Osteoblast (primary cell): ENCODE data around the gene PRKAG2. TPM values are rescaled to one million over a fixed set of nuclear protein-coding genes. Genes with fewer than 3 reads are reported as not detected.
"Not testable (repeated sequence)": the region's sequence is repeated elsewhere in the genome, so short reads cannot be mapped to it uniquely, and the experiment has no call there.

Experiments
- DNase-seq: peaks from one replicate; pipeline ENCODE4 v3.0.0; 2011; ENCODE audit warnings: low spot score, mixed read lengths; ENCODE audit not compliant: insufficient read length; ENCODE audit errors: missing footprints
- H2AFZ ChIP-seq: 2 replicates; pipeline ENCODE4 v1.6.0; 2011; ENCODE audit warnings: mild to moderate bottlenecking, low read length
- H3K27ac ChIP-seq: 2 replicates; pipeline ENCODE4 v1.5.1; 2011; ENCODE audit warnings: mild to moderate bottlenecking, low read depth, low read length, moderate library complexity
- H3K27me3 ChIP-seq: 2 replicates; pipeline ENCODE4 v1.6.0; 2012; ENCODE audit warnings: mild to moderate bottlenecking, control low read depth, inconsistent platforms, low read length, moderate library complexity; ENCODE audit not compliant: insufficient read depth
- H3K36me3 ChIP-seq: 2 replicates; pipeline ENCODE4 v1.5.1; 2011; ENCODE audit warnings: mild to moderate bottlenecking, low read length, control low read depth, moderate library complexity; ENCODE audit not compliant: insufficient read depth
- H3K4me1 ChIP-seq: 2 replicates; pipeline ENCODE4 v1.5.1; 2011; ENCODE audit warnings: mild to moderate bottlenecking, low read length, control low read depth, moderate library complexity; ENCODE audit not compliant: insufficient read depth
- H3K4me2 ChIP-seq: 2 replicates; pipeline ENCODE4 v1.6.0; 2011; ENCODE audit warnings: mild to moderate bottlenecking, low read length; ENCODE audit not compliant: insufficient read depth
- H3K4me3 ChIP-seq: fragments of 200-600 bp; sonication (generic); 3 replicates; pipeline ENCODE4 v1.5.1; 2012; ENCODE audit warnings: mild to moderate bottlenecking, low read length, inconsistent platforms; ENCODE audit not compliant: insufficient read depth
- H3K79me2 ChIP-seq: 2 replicates; pipeline ENCODE4 v1.6.0; 2012; ENCODE audit warnings: mild to moderate bottlenecking, low read length, control low read depth, inconsistent platforms; ENCODE audit not compliant: insufficient read depth
- H3K9me3 ChIP-seq: 2 replicates; pipeline ENCODE4 v1.5.1; 2011; ENCODE audit warnings: low read depth, low read length, control low read depth
- H4K20me1 ChIP-seq: 2 replicates; pipeline ENCODE4 v1.6.0; 2012; ENCODE audit warnings: mild to moderate bottlenecking, low read length, control low read depth; ENCODE audit not compliant: insufficient read depth
- CTCF ChIP-seq: IDR thresholded peaks from 2 replicates; pipeline ENCODE4 v1.5.1; 2011; ENCODE audit warnings: mild to moderate bottlenecking, low read depth, low read length, moderate library complexity; ENCODE audit errors: extremely low read depth
- total RNA-seq: library from RNA; depleted of rRNA; stranded (reverse); fragments of >200 nt; gene quantifications from 2 replicates; pipeline ENCODE4 v1.2.3, GENCODE V29; 2012

The PRKAG2 gene
- total RNA-seq, 1 donor: 20.6 TPM

GRCh38 chr7:151539088-151539671, 337.7 kb downstream of the PRKAG2 start:
- TF ChIP-seq CTCF: no peak
- DNase-seq: no peak
- Histone ChIP-seq H3K27ac (no peak overlapping the region), H3K4me2 (no peak overlapping the region), H3K79me2 (no peaks in the 10 kb centered on the region), H3K27me3 (peaks cover 34% of the 10 kb centered on the region), H2AFZ (no peak overlapping the region), H3K36me3 (no peaks in the 10 kb centered on the region), H3K9me3 (no peaks in the 10 kb centered on the region), H3K4me3 (no peak overlapping the region), H4K20me1 (no peaks in the 10 kb centered on the region), H3K4me1 (no peaks in the 10 kb centered on the region)

DNA sequence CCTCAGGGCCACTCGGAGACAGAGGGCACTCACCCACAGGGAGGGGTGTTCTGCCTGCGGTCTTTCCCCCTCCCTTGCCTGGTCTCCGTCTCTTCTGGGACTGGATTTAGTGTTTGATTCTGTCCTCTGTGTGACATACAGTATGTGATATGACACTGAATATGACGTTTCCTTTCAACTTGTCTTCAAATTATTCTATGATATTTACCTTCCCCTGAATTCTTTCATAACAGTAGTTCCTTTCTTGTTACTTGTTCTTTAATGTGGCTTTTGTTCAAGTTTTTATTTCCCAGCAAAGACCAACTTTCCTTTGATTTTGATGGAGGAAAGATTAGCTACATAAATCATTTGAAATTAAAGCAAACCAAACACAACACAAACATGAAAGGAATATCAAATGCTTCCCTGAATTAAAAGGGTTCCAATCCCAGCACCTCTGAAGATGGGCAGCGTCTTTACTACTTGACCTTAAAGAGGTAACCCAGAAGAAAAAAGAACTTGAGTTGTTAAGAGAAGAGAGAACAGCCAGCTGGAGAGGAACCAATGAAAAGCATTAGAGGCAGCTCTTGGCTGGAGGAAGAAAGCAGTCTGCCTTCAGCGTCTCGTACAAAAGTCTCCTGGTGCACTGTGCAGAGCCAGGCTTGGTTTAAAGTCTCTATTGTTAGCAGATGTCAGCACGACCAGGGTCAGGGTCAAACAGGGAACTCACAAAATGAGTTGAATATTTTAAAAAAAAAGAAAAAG, 338.9 kb downstream of the PRKAG2 start:
- Histone ChIP-seq H3K4me1 (no peaks in the 10 kb centered on the region), H3K36me3 (no peaks in the 10 kb centered on the region), H3K4me3 (no peak overlapping the region), H3K27me3 (peaks cover 32% of the 10 kb centered on the region), H3K27ac (no peak overlapping the region), H3K9me3 (no peaks in the 10 kb centered on the region), H3K4me2 (no peak overlapping the region), H2AFZ (no peak overlapping the region), H4K20me1 (no peaks in the 10 kb centered on the region), H3K79me2 (no peaks in the 10 kb centered on the region)
- TF ChIP-seq CTCF: no peak
- no peak for DNase-seq

GRCh38 chr7:151536178-151536577, 340.7 kb downstream of the PRKAG2 start:
- H2AFZ ChIP-seq, H3K4me1 ChIP-seq, DNase-seq: not testable (repeated sequence)

GRCh38 chr7:151529842-151530241, 347.1 kb downstream of the PRKAG2 start:
- no peak for TF ChIP-seq CTCF
- Histone ChIP-seq H3K4me3 (no peak overlapping the region), H3K36me3 (no peaks in the 10 kb centered on the region), H2AFZ (no peak overlapping the region), H3K4me2 (no peak overlapping the region), H3K9me3 (no peaks in the 10 kb centered on the region), H3K27ac (no peak overlapping the region), H3K79me2 (no peaks in the 10 kb centered on the region), H3K4me1 (no peaks in the 10 kb centered on the region), H4K20me1 (no peaks in the 10 kb centered on the region), H3K27me3 (peaks cover 5% of the 10 kb centered on the region)
- no peak for DNase-seq

More at GRCh38 chr7:151536178-151536577, 340.7 kb downstream of the PRKAG2 start:
- not testable (repeated sequence) for H3K79me2 ChIP-seq, H3K27ac ChIP-seq, H3K9me3 ChIP-seq, H3K36me3 ChIP-seq, H4K20me1 ChIP-seq, H3K4me2 ChIP-seq, H3K4me3 ChIP-seq
- peaks cover 25% of the 10 kb centered on the region for H3K27me3 ChIP-seq
